HG03354 (cell line): ENCODE results near the gene CELF4.

Source experiments
- ATAC-seq: cut with Tn5 transposase; IDR thresholded peaks from one replicate; pipeline ENCODE4 v1.9.1; 2021; ENCODE audit warnings: mild to moderate bottlenecking; ENCODE audit not compliant: unreplicated experiment, poor library complexity, severe bottlenecking

The CELF4 gene

GRCh38 chr18:37258131-37258530 is 307.5 kb downstream of the CELF4 start:
- no peak for ATAC-seq

- no peak for ATAC-seq
These were observed 310.6 kb downstream of the CELF4 start for GRCh38 chr18:37254973-37255372.

- no peak for ATAC-seq
These were observed 311.3 kb downstream of the CELF4 start for GRCh38 chr18:37254236-37254754.

- ATAC-seq, result no peak
These were observed 312.0 kb downstream of the CELF4 start for GRCh38 chr18:37253394-37254235.

- ATAC-seq, result no peak
These were observed 312.7 kb downstream of the CELF4 start for GRCh38 chr18:37252854-37253393.

- ATAC-seq, result no peak
These were observed 313.3 kb downstream of the CELF4 start for GRCh38 chr18:37252342-37252741.

GRCh38 chr18:37251679-37252078 is 313.9 kb downstream of the CELF4 start:
- ATAC-seq, result no peak

- no peak for ATAC-seq
These were observed 315.5 kb downstream of the CELF4 start for GRCh38 chr18:37249895-37250618.

- no peak for ATAC-seq
These were observed 316.3 kb downstream of the CELF4 start for GRCh38 chr18:37249171-37249886.

GRCh38 chr18:37248281-37248680 is 317.3 kb downstream of the CELF4 start:
- no peak for ATAC-seq

GRCh38 chr18:37247497-37248161 is 318.0 kb downstream of the CELF4 start:
- ATAC-seq, result no peak

GRCh38 chr18:37246779-37247340 is 318.7 kb downstream of the CELF4 start:
- ATAC-seq, result no peak

GRCh38 chr18:37244618-37245017 is 321.0 kb downstream of the CELF4 start:
- ATAC-seq, result no peak

- no peak for ATAC-seq
These were observed 321.9 kb downstream of the CELF4 start for GRCh38 chr18:37243741-37244140.

GRCh38 chr18:37242826-37243560 is 322.6 kb downstream of the CELF4 start:
- no peak for ATAC-seq

GRCh38 chr18:37242091-37242490 is 323.5 kb downstream of the CELF4 start:
- no peak for ATAC-seq

- no peak for ATAC-seq
These were observed 327.1 kb downstream of the CELF4 start for GRCh38 chr18:37238282-37239108.

GRCh38 chr18:37235583-37235982 is 330.0 kb downstream of the CELF4 start:
- ATAC-seq, result no peak
